ENCODE data around the gene RASD1.

- TF ChIP-seq POLR2A (IDR thresholded peaks at IDR 0.05; ENCODE audit: low read length) (no peak), GATA1 (IDR thresholded peaks at IDR 0.05; ENCODE audit: low read depth, low read length) (no peak)
These were observed 50.1 kb downstream of the RASD1 start for GRCh38 chr17:17445925-17446665.

Measured in erythroblast (primary cell).